ENCODE results near the gene KCNA2. TPM values are rescaled to one million over a fixed set of nuclear protein-coding genes. Genes with fewer than 3 reads are reported as not detected.

Gene KCNA2
- polyA plus RNA-seq, 3 donors, result 0.36 to 0.47 (median 0.36) TPM

GRCh38 chr1:110631836-110632620 lies 25.9 kb upstream of the KCNA2 start:
- DNase-seq (ENCODE audit: extremely low read depth in 1 of 11, low read depth in 9 of 11, low spot score in 4 of 11), result no peak

GRCh38 chr1:110630839-110631663 lies 24.9 kb upstream of the KCNA2 start:
- DNase-seq (ENCODE audit: extremely low read depth in 1 of 11, low read depth in 9 of 11, low spot score in 4 of 11), result peak in 3 of 11 donors; percentile 29 to 62 (median 47)

GRCh38 chr1:110628323-110629105 lies 22.4 kb upstream of the KCNA2 start:
- DNase-seq (ENCODE audit: extremely low read depth in 1 of 11, low read depth in 9 of 11, low spot score in 4 of 11), result no peak

GRCh38 chr1:110627764-110628163 lies 21.6 kb upstream of the KCNA2 start:
- no peak for DNase-seq (ENCODE audit: extremely low read depth in 1 of 11, low read depth in 9 of 11, low spot score in 4 of 11)

- no peak for DNase-seq (ENCODE audit: extremely low read depth in 1 of 11, low read depth in 9 of 11, low spot score in 4 of 11)
Measured at GRCh38 chr1:110626889-110627288, 20.7 kb upstream of the KCNA2 start.

- DNase-seq (ENCODE audit: extremely low read depth in 1 of 11, low read depth in 9 of 11, low spot score in 4 of 11), result no peak
Measured at GRCh38 chr1:110620686-110621085, 14.5 kb upstream of the KCNA2 start.

- DNase-seq (ENCODE audit: extremely low read depth in 1 of 11, low read depth in 9 of 11, low spot score in 4 of 11), result no peak
Measured at GRCh38 chr1:110620250-110620615, 14.1 kb upstream of the KCNA2 start.

- peak in 10 of 11 donors; percentile 54 to 77 (median 64) for DNase-seq (ENCODE audit: extremely low read depth in 1 of 11, low read depth in 9 of 11, low spot score in 4 of 11)
Measured at GRCh38 chr1:110619412-110620249, 13.5 kb upstream of the KCNA2 start.

GRCh38 chr1:110618668-110619067 lies 12.5 kb upstream of the KCNA2 start:
- DNase-seq (ENCODE audit: extremely low read depth in 1 of 11, low read depth in 9 of 11, low spot score in 4 of 11), result no peak

- no peak for DNase-seq (ENCODE audit: extremely low read depth in 1 of 11, low read depth in 9 of 11, low spot score in 4 of 11)
Measured at GRCh38 chr1:110617589-110617988, 11.4 kb upstream of the KCNA2 start.

GRCh38 chr1:110617116-110617515 lies 11.0 kb upstream of the KCNA2 start:
- no peak for DNase-seq (ENCODE audit: extremely low read depth in 1 of 11, low read depth in 9 of 11, low spot score in 4 of 11)

- DNase-seq (ENCODE audit: extremely low read depth in 1 of 11, low read depth in 9 of 11, low spot score in 4 of 11), result no peak
Measured at GRCh38 chr1:110616587-110616986, 10.4 kb upstream of the KCNA2 start.

GRCh38 chr1:110615548-110616130 lies 9.5 kb upstream of the KCNA2 start:
- peak in 7 of 11 donors; percentile 28 to 59 (median 54) for DNase-seq (ENCODE audit: extremely low read depth in 1 of 11, low read depth in 9 of 11, low spot score in 4 of 11)

- no peak for DNase-seq (ENCODE audit: extremely low read depth in 1 of 11, low read depth in 9 of 11, low spot score in 4 of 11)
Measured at GRCh38 chr1:110612060-110612745, 6.0 kb upstream of the KCNA2 start.

GRCh38 chr1:110610696-110611286 lies 4.6 kb upstream of the KCNA2 start:
- no peak for DNase-seq (ENCODE audit: extremely low read depth in 1 of 11, low read depth in 9 of 11, low spot score in 4 of 11)

GRCh38 chr1:110610084-110610483 lies 3.9 kb upstream of the KCNA2 start:
- no peak for DNase-seq (ENCODE audit: extremely low read depth in 1 of 11, low read depth in 9 of 11, low spot score in 4 of 11)

- DNase-seq (ENCODE audit: extremely low read depth in 1 of 11, low read depth in 9 of 11, low spot score in 4 of 11), result no peak
Measured at GRCh38 chr1:110608247-110608646, 2.1 kb upstream of the KCNA2 start.

Measured in renal cortex interstitium (tissue), 11 donors.